SK-N-MC (cell line): Measurements from ENCODE around the gene DOK3.
A peak's percentile ranks its signal among the peaks of the same experiment; 100 is the strongest.

ENCODE experiments used
- DNase-seq: peaks from one replicate; pipeline ENCODE4 v3.0.0-alpha.2; 2011; ENCODE audit warnings: low read depth, low spot score
- H3K27ac ChIP-seq: fragments of 200-600 bp; sonication (generic); 2 replicates; pipeline ENCODE4 v1.5.1; 2016; ENCODE audit warnings: mixed run types
- H3K36me3 ChIP-seq: fragments of 200-600 bp; sonication (generic); 2 replicates; pipeline ENCODE4 v1.6.1; 2017; ENCODE audit warnings: antibody characterized with exemption, low read length, mixed read lengths; ENCODE audit not compliant: insufficient read depth
- H3K4me3 ChIP-seq: fragments of 200-600 bp; sonication (generic); 2 replicates; pipeline ENCODE4 v1.5.1; 2016
- H3K9ac ChIP-seq: fragments of 200-600 bp; sonication (generic); 2 replicates; pipeline ENCODE4 v1.8.0; 2017; ENCODE audit warnings: mixed run types, mixed read lengths; ENCODE audit not compliant: insufficient read length
- H3K9me3 ChIP-seq: fragments of 200-600 bp; sonication (generic); 2 replicates; pipeline ENCODE4 v1.6.1; 2017; ENCODE audit warnings: low read depth, mild to moderate bottlenecking, antibody characterized with exemption, low read length, moderate library complexity, mixed read lengths
- EZH2 ChIP-seq: fragments of 200-600 bp; sonication (generic); IDR thresholded peaks from one replicate; pipeline ENCODE4 v1.6.1; 2017; ENCODE audit warnings: antibody characterized with exemption
- FOXP2 ChIP-seq: optimal IDR thresholded peaks from 2 replicates; pipeline ENCODE3; 2011; ENCODE audit warnings: mild to moderate bottlenecking, moderate library complexity; ENCODE audit not compliant: insufficient read depth; ENCODE audit errors: extremely low read length, control extremely low read depth
- POLR2AphosphoS5 ChIP-seq: IDR thresholded peaks from 2 replicates; pipeline ENCODE4 v1.6.1; 2012; ENCODE audit warnings: mild to moderate bottlenecking, low read depth, low read length, borderline replicate concordance

Gene DOK3

DNA sequence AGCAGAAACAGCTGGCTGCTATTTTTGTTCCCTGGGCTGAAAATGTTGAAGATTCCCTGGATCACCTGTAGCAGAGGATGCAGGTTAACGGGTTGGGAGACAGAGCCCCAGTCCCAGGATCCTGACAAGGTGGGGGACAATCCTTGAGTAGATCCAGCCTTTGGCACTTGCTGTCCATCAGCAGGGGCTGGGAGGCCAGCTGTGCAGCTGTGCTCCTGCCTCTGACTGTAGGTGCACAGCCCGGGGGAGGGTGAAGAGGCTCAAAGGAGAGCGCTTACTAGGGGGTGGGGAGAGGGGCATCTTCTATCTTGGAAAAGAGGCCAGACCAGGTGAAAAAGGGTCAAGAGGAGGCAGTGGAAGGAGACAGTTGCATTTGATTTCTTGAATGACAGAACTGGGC, 10.6 kb upstream of the DOK3 start:
- Histone ChIP-seq H3K27ac (no peak overlapping the region), H3K4me3 (no peak overlapping the region), H3K9ac (no peak overlapping the region), H3K9me3 (no peaks in the 10 kb centered on the region), H3K36me3 (peaks cover 26% of the 10 kb centered on the region)
- no peak for TF ChIP-seq FOXP2
- no peak for TF ChIP-seq EZH2
- TF ChIP-seq POLR2AphosphoS5, result no peak
- DNase-seq, result no peak

DNA sequence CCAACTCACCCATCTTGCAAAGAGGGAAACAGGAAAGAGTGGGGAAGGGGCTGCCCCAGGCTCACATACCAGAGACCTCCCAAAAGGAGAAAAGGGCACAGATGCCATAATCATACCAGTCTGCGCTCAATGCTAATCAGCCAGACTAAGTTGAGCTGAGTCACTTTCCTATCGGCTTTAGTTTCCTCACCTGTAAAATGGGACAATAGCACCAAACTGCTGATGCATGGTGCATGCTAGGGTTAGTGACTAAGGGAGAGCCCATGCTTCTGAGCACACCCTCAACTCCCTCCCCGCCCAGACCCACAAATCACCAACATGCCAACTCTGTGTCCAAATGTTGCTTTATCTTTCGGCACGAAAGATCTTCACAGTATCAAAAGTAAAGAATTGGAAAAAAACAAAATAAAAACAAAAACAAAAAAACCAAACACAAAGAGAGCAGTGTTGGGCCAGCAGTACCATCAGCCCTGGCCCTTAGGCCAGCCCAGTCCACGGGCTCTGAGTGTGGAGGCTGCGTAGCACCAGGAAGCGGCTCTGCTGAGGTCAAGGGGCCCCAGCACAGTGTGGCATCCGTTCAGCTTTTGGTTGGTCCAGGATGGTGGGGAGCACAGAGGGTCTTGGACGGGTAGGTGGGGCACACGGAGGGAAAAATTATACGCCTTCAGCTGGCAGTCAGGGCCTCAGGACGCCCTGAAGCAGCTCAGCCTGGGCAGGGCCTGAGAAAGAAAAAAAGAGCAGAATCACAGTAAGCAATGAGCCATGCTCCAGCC, 10.0 kb upstream of the DOK3 start:
- DNase-seq, result no peak
- no peak overlapping the region for H3K27ac ChIP-seq
- peaks cover 30% of the 10 kb centered on the region for H3K36me3 ChIP-seq
- H3K9me3 ChIP-seq, result no peaks in the 10 kb centered on the region
- H3K9ac ChIP-seq, result no peak overlapping the region
- TF ChIP-seq POLR2AphosphoS5, result no peak
- TF ChIP-seq EZH2, result no peak
- TF ChIP-seq FOXP2, result no peak
- no peak overlapping the region for H3K4me3 ChIP-seq

DNA sequence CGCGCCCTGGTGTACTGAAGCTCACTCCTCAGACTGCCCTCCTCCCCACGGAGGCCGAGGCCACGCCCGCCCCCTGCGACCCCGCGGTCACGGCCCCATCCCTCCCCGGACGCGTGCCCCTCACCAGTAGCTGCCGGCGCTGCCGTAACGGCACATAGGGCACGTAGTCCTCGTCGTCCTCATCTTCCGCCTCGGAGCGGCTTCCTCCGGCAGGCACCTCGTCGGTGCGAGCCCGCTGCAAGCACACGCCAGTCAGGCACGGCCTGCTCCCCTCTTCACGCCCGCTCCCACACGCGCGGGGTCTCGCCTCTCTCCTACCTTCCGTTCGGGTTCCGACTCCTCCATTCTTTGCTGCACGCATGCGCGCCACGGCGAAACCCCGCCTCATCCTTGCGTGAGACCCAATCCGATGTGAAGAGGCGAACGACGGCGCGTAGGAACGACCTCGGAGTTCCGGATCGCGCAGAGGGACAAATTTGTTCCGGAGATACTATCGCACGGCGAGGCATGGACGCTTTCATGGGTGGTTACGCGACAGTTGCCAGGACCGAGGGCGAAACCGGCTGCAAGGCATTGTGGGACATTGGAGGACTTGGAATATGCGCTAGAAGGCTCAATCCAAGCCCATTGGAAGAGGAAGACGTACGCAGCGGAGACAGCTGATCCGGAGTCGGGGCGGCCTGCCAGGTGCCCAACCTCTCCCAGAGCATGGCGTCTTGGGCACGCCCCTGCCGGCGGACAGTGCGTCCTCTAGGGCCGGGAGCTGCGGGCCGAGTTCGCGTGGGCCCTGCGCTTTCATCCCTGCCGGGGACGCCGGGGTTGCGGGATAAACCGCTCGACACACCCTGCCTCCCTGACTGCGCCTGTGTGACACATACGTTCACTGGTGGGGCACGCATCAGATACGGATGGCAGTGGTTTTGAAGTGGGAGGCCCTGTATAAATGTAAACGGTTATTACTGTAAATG, 7.3 kb upstream of the DOK3 start, which contains the start of gene DDX41:
Gene DDX41, minus strand, starts transcription at position 361 of the 968 bp plus-strand sequence. Its CDS starts 16 bp downstream, at position 345.
- peak; percentile 93 for DNase-seq
- H3K36me3 ChIP-seq, result peaks cover 49% of the 10 kb centered on the region

DNA sequence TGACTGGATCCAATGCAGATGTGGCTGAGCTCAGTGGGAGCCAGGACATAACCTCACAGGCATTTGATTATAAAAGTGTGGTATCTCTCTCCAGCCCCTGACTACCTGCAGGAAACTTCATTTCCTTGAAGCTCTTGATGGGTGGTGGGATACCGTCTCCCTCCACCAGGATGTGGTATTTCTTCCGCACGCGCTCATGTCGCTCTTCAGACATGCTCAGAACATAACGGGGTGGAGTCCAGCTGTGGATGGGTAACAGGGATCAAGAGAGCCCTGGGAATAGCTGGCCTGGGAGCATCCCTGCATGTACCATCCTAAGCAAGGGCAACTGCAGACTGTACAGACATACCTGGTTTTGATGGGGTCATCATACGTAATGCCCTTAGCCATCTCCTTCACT, 6.0 kb upstream of the DOK3 start:
- no peak overlapping the region for H3K27ac ChIP-seq
- no peaks in the 10 kb centered on the region for H3K9me3 ChIP-seq
- TF ChIP-seq POLR2AphosphoS5 (no peak), EZH2 (no peak), FOXP2 (no peak)
- DNase-seq, result no peak
- peak overlapping the region; percentile 96 for H3K4me3 ChIP-seq
- H3K36me3 ChIP-seq, result peaks cover 52% of the 10 kb centered on the region
- peak overlapping the region; percentile 94 for H3K9ac ChIP-seq

More for the DNA sequence above, 7.3 kb upstream of the DOK3 start, which contains the start of gene DDX41:
- H3K9ac ChIP-seq, result peak within 1 kb of the TSS; percentile 94
- H3K9me3 ChIP-seq, result no peaks in the 10 kb centered on the region
- peak within 1 kb of the TSS; percentile 96 for H3K4me3 ChIP-seq
- H3K27ac ChIP-seq, result peak within 1 kb of the TSS; percentile 49
- TF ChIP-seq POLR2AphosphoS5, result peak; percentile 91
- no peak for TF ChIP-seq EZH2
- TF ChIP-seq FOXP2, result peak; percentile 91

DNA sequence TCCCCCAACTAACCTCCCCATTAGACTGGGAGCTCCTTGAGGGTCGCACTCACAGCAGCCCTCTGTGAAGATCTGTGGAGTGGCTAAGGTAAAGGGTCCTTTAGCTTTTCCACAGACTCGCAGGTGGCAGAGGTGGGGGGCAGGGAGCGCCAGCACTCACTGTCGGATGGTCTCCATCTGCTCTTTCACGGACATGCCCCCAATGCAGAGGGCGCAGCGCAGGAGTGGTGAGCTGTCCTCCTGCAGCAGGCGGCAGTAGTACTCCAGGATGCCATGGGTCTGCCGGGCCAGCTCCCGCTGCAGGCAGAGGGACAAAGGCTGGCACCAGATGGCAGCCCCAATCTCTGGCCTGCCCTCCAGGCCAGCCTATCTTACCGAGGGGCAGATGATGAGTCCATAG, 4.9 kb upstream of the DOK3 start:
- no peak for TF ChIP-seq EZH2
- no peak for DNase-seq
- no peak overlapping the region for H3K27ac ChIP-seq
- no peaks in the 10 kb centered on the region for H3K9me3 ChIP-seq
- H3K36me3 ChIP-seq, result peaks cover 54% of the 10 kb centered on the region
- H3K4me3 ChIP-seq, result no peak overlapping the region
- no peak overlapping the region for H3K9ac ChIP-seq

DNA sequence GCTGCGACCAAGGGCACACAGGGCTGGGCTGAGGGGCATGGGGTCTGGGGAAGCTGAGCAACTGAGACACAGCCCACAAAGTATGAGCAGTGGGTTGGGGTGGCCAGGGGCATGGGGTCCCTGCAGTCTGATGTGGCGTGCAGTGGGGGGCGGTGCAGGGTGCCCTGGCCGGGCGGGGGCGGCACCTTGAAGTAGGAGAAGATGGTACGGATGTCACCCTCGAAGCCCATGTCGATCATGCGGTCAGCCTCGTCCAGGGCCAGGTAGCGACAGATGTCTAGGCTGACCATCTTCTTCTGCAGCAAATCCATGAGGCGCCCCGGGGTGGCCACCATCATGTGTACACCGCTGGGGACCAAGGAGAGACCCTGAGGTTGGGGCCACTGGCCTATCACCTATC, 3.9 kb upstream of the DOK3 start:
- no peak for TF ChIP-seq POLR2AphosphoS5
- no peak for TF ChIP-seq EZH2
- TF ChIP-seq FOXP2, result no peak
- no peak for DNase-seq
- H3K36me3 ChIP-seq, result peaks cover 54% of the 10 kb centered on the region
- H3K27ac ChIP-seq, result no peak overlapping the region
- H3K9ac ChIP-seq, result no peak overlapping the region
- H3K4me3 ChIP-seq, result no peak overlapping the region
- H3K9me3 ChIP-seq, result no peaks in the 10 kb centered on the region

DNA sequence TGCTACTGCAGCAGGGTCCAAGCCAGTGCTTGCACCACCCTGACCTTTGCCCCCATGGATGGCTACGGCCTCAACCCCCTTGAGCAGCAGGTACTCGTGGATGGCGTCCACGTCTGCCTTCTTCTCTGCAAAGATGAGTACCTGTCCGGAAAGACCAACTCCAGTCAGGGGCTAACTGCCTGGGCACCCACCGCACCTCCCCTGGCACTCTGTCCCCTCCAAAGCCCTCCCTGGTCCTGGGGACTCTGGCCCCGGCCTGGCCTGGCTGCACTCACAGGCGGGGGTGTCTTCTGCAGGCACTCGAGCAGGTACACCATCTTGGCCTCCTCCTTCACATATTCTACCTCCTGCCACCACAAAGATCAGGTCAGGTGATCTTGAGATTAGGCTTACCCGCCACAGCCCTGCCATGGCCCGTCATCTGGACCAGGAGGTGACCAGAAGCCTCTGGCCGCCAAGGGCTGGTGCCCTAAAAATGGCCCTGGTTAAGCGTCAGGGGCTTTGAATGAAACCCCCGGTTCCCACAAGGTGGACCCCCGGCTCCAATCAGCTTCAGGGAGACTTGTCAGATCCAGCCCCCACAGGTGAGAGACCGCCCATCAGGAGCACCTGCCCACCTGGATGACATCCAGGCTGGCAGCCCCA, 3.2 kb upstream of the DOK3 start:
- no peaks in the 10 kb centered on the region for H3K9me3 ChIP-seq
- TF ChIP-seq POLR2AphosphoS5, result no peak
- TF ChIP-seq EZH2, result no peak
- no peak for TF ChIP-seq FOXP2
- H3K27ac ChIP-seq, result no peak overlapping the region
- no peak overlapping the region for H3K9ac ChIP-seq
- DNase-seq, result no peak
- H3K4me3 ChIP-seq, result no peak overlapping the region
- peaks cover 54% of the 10 kb centered on the region for H3K36me3 ChIP-seq
